Globus pallidus (tissue), 1 donor: ENCODE data around the gene RNF175.

Experiments used
- DNase-seq: peaks from one replicate; pipeline ENCODE4 v3.0.0-alpha.2; 2015; ENCODE audit warnings: low spot score

The RNF175 gene

GRCh38 chr4:153748378-153748777 lies 11.4 kb downstream of the RNF175 start:
- DNase-seq: no peak

GRCh38 chr4:153747406-153747955 lies 12.3 kb downstream of the RNF175 start:
- no peak for DNase-seq

DNA sequence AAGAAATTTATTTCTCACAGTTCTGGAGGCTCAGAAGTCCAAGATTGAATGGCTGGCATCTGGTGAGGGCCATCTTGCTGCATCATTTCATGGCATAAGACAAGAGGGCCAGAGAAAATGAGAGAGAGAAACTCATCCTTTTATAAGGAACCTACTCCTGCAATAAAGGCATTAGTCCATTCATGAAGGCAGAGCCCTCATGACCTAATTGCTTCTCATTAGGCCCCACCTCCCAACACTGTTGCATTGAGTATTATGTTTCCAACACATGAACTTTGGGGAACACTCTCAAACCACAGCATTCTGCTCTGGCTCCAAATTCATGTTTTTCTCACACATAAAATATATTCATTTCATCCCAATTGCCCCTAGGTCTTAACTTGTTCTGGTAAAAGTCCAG lies 14.2 kb downstream of the RNF175 start:
- no peak for DNase-seq

DNA sequence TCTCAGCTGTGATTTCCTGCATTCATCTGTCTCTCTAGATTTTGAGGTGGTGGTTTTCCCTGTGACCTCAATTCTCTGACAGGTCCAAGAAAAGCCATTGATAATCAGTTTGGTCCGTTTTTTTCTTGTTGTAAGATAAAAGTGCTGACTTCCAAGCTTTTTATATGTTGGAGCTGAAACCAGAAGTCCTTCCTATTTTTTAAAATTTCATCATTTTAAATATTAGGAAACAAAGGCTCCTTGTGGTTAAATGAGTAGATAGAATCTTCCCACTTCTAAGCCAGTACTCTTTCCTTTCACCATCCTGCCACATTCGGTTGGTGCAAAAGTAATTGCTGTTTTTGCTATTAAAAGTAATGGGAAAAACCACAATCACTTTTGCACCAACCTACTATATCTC lies 18.3 kb downstream of the RNF175 start:
- DNase-seq: no peak

DNA sequence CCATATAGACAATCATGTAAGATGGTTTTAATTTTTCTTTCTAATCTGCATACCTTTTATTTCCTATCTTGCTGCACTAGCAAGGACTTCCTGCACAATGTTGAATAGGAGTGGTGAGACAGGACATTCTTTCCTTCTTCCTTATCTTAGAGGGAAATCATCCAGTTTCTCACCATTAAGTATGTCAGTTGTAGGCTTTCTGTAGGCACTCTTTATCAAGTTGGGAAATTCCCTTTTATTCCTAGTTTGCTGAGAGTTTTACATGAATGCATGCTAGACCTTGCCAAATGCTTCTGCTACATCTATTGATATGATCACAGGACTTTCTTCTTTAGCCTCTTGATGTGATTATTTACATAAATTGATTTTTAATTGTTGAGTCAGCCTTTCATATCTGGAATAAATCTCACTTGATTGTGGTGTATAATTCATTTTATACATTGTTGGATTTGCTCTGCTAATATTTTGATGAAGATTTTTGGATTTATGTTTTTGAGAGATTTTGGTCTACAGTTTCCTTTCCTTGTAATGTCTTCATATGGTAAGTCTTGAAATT lies 23.8 kb downstream of the RNF175 start:
- no peak for DNase-seq

DNA sequence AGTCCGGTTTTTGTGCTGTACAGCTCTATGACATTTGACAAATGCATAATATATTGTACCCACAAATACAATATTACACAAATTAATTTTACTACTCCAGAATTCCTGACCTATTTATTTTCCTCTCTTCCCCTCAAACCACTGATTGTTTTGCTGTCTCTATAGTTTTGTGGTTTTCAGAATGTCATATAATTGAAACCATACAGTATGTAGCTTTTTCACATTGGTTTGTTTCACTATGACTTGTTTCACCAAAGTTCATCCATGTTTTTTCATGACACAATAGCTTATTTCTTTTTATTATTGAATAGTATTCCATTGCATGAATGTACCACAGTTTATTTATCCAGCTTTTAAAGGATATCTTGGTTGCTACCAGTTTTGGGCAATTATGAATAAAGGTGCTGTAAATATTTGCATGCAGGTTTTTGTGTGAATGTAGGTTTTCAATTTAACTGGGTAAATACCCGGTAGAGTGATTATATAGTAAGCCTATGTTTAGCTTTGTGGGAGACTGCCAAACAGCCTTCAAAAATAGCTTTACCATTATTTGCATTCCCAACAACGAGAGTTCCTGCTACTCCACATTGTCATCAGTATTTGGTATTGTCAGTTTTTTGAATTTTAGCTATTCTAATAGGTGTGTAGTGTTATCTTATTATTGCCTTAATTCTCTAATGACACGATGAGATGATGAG lies 25.9 kb downstream of the RNF175 start:
- no peak for DNase-seq

DNA sequence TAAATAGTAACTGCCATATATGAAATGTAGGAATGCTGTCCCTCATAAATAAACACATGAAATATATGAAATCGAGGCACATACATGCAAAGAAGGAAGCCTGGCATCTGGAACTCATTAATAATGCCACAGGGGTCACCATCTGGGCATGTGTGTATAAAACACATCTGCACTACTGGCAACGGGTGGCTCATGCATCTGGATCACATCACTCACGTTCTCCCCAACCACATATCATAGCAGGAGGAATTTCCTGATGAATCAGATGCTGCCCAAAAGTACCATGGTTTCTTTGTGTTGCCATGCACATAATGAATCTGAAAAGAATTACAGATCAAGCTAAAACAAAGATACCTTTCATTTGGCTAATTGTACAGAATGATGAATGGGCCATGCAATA lies 28.6 kb downstream of the RNF175 start:
- DNase-seq: no peak

- peak; percentile 18 for DNase-seq
Measured at GRCh38 chr4:153729895-153730294, 29.9 kb downstream of the RNF175 start.

DNA sequence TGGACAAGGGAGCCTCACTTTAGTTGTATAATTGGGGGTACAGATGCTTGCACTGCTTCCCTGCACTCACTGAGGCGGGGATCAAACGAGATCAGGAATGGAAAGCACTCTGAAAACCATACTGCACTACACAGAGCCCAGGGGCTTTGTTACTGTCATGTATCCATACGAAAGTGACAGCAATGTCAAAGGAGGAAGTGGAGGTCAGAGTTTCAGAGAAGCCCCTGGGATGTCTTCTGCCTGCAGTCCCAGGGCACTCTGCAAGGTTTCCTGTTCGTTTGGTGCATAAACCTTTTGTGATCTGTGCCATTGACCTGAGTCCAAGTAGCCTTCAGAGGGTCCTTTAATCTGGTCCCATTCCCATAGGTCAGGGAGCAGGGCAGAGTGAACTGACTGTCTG lies 31.2 kb downstream of the RNF175 start:
- DNase-seq: no peak

DNA sequence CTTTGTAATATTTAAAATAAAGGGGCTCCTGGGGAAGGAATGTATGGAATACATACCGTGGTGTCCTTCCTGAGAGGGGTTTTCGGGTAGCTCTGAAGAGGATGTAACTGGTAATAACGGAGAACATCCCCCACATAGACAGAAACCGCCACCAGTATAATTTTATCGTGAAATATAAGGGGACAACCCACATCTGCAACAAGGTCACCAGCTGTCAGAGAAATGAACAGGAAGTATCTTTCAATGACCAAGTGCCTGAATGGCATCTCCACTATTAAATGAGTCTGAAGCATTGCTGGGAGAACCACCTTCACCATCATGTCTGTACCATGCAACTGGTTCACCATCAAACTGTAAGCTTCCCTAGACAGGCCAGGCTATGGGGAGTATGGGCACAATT lies 31.7 kb downstream of the RNF175 start:
- DNase-seq: no peak

DNA sequence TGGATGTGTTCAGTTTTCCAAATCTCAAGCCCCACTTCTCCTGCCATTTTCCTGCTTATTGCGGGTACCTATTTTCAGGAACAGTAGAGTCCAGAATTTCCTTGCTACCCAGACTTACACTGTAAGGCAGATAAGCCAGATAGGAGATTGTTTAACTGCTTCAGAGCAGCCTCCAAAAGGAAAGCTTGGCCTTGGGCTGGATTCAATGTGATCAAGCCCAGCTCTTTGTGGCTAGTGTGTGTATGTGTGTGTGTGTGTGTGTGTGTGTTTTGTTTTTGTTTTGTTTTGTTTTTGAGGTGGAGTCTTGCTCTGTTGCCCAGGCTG lies 34.0 kb downstream of the RNF175 start:
- no peak for DNase-seq

- DNase-seq: no peak
Measured at GRCh38 chr4:153725136-153725830, 34.5 kb downstream of the RNF175 start.

- DNase-seq: no peak
Measured at GRCh38 chr4:153724606-153725005, 35.2 kb downstream of the RNF175 start.

DNA sequence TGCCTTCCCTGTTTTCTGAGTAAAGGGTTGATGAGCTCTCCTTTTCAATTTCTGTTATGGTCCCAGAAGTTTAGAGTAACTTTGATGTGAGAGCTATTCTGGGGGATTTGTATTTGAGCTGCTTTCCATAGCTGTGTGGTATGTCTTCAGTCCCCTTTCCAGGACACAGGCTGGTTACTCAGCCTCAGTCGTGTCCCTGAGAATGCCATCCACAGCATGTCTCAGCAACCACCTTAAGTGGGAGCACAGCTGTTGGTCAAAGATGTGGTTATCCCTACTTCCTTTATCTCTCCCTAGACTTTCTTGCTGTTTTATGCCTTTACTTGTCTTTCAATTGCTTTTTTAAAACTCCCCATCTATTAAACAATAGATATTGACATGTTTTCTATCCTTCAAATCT lies 37.8 kb downstream of the RNF175 start:
- no peak for DNase-seq

GRCh38 chr4:153713866-153714646 lies 45.8 kb downstream of the RNF175 start:
- no peak for DNase-seq

GRCh38 chr4:153710681-153711080 lies 49.1 kb downstream of the RNF175 start:
- no peak for DNase-seq

DNA sequence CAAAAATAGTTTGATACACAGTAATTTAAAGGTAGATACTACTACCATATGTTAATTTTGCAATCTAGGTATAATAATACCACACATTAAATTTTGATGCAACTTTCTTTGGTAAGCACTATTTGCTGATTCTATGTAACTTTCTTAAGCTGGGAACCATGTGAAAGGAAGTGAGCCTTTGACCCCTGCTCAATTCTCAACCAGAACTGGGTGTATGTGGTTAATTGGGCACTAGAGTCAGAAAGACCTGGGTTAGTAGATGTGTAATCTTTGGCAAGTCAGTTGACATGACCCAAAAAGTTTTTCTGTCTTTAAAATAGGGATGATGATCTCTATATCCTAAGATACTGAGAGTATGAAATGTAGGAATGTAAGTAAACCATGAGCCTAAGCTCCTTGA lies 53.3 kb downstream of the RNF175 start:
- DNase-seq: no peak

DNA sequence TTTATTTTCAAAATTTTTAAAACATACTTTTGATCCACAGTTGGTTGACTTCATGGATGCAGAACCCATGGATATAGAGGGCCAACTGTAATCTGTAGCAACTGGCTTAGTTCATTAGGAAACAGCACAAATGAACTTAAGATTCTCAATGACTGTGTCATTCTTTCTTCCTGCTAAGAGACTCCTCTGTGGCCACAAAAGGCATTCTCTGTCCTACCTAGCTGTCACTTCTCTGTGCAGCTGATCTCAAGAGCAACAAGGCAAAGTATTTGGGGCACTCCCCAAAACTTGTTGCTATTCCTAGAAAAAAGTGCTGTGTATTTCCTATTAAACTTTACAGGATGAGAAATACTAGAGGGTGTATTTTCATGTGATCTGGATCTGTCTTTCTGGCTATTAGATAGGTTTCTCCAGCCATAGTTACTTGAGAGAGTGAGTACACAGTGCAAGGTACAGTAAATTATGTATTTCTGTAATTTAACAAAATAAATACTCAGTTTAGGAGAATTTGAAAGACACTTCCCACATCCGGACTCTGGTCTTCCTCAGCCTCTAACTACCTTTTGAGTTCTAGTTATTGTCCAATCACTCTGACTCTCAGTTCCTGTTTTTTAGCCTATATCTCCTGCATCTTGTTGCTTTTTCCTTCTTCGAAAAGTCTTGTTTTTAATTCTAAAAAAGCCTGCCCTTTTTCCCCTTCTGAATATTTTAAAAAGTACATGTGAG lies 53.9 kb downstream of the RNF175 start:
- no peak for DNase-seq

DNA sequence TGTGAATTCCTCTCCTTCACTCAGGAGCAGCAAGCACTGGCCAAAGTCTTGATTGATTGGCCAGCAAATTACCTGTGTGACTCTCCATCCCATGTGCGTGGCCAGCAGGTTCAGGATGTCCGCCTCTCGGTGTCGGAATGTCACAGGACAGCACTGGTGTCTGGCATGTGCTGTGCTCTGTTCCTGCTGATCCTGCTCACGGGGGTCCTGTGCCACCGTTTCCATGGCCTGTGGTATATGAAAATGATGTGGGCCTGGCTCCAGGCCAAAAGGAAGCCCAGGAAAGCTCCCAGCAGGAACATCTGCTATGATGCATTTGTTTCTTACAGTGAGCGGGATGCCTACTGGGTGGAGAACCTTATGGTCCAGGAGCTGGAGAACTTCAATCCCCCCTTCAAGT lies 55.3 kb downstream of the RNF175 start:
- no peak for DNase-seq

DNA sequence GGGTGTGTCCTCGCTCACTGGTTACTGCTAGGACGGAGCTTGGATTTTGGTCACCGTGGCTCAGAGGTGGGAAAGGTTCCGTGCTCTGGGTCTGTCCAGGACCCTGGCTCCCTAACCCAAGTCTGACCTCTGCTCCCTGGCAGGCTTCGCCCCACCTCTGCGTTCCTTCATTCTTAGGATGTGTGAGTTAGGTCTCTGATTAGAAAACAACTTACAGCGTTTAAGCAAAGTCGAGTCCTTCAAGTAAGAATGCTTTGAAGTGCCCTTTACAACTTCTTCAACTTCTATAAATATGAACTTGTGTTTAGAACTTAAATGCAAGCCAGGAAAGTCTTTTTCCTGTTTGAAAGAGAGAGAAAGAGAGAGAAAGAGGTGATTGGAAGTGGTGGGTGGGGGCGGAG lies 74.9 kb downstream of the RNF175 start:
- DNase-seq: no peak

GRCh38 chr4:153684182-153684970 lies 75.4 kb downstream of the RNF175 start, which contains the start of gene TLR2:
Gene TLR2 (plus strand): TSS chr4:153684280. CDS start chr4:153702908, 18,628 bp downstream.
- DNase-seq: peak; percentile 16
